Astrocyte (in vitro differentiated cells and primary cell): ENCODE data around the gene ITPR2.

Experiments used
- EZH2 ChIP-seq: IDR thresholded peaks from 2 replicates; pipeline ENCODE4 v1.6.1; 2012; ENCODE audit warnings: mild to moderate bottlenecking, low read length, inconsistent platforms; ENCODE audit not compliant: insufficient read depth
- TF ChIP-seq, protein P1 (sequence below): IDR thresholded peaks from 2 replicates; pipeline ENCODE4 v1.5.1; 2011; ENCODE audit warnings: low read depth, mild to moderate bottlenecking, inconsistent platforms, low read length, moderate library complexity; ENCODE audit not compliant: insufficient read depth

DNA sequence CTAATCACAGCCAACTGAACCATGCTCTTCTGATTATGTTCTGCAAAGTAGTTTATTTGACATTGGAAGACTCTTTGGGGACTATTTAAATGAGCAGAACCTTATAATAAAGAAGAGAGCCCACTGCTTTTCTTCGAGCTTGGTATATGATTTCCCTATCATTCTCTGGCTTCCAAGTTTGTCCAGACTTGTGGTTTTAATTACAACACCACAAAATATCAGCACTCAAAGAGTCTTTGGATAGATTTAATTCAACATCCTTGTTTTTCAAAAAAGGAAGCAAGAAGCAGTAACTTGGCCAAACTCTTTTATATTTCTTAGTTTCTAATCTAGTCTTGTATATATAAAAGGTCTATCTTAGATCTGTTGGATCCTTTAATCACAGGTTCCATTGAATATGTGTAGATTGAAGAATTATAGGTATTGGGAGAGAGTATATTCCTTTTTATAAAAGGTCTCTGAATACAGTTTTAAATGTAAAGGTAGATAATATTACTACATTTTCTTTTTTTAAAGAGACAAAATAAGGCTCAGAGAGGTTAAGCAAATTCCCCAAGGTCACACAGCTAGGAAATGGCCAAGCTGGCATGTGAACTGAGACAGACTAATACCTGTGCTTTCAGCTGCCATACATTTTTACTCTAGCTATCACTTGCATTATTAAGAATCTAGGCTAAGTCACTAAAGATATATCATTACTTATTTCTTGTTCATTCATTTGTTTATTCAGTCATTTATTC lies 464.8 kb downstream of the ITPR2 start:
- no peak for TF ChIP-seq EZH2
- TF ChIP-seq, protein P1, sequence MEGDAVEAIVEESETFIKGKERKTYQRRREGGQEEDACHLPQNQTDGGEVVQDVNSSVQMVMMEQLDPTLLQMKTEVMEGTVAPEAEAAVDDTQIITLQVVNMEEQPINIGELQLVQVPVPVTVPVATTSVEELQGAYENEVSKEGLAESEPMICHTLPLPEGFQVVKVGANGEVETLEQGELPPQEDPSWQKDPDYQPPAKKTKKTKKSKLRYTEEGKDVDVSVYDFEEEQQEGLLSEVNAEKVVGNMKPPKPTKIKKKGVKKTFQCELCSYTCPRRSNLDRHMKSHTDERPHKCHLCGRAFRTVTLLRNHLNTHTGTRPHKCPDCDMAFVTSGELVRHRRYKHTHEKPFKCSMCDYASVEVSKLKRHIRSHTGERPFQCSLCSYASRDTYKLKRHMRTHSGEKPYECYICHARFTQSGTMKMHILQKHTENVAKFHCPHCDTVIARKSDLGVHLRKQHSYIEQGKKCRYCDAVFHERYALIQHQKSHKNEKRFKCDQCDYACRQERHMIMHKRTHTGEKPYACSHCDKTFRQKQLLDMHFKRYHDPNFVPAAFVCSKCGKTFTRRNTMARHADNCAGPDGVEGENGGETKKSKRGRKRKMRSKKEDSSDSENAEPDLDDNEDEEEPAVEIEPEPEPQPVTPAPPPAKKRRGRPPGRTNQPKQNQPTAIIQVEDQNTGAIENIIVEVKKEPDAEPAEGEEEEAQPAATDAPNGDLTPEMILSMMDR = no peak
